GM12891 (cell line): ENCODE measurements around the gene TIGD3.

ENCODE experiments used
- DNase-seq: peaks from one replicate; pipeline ENCODE4 v3.0.0; 2011; ENCODE audit warnings: low spot score; ENCODE audit not compliant: insufficient read length
- FAIRE-seq: peaks from 2 replicates; lab custom pipeline; 2011; peaks lifted over from hg19 to GRCh38; lab: Jason Lieb, UNC
- PAX5 ChIP-seq: IDR thresholded peaks from 2 replicates; pipeline ENCODE4 v1.6.1; 2011; ENCODE audit warnings: low read length, moderate library complexity, mild to moderate bottlenecking; ENCODE audit not compliant: insufficient read depth, severe bottlenecking
- POLR2A ChIP-seq: IDR thresholded peaks from 2 replicates; pipeline ENCODE4 v1.6.1; 2011; ENCODE audit warnings: low read depth, low read length, control low read depth
- POLR2AphosphoS5 ChIP-seq: IDR thresholded peaks from 2 replicates; pipeline ENCODE4 v1.6.1; 2011; ENCODE audit warnings: low read depth, low read length, control low read depth
- POU2F2 ChIP-seq: IDR thresholded peaks from 2 replicates; pipeline ENCODE4 v1.6.1; 2011; ENCODE audit warnings: low read depth, mild to moderate bottlenecking, control low read depth, low read length, moderate library complexity
- SPI1 ChIP-seq: IDR thresholded peaks from 2 replicates; pipeline ENCODE4 v1.6.1; 2011; ENCODE audit warnings: low read depth, low read length, control low read depth
- TAF1 ChIP-seq: IDR thresholded peaks from 2 replicates; pipeline ENCODE4 v1.6.1; 2011; ENCODE audit warnings: low read depth, low read length, control low read depth

TIGD3 gene

GRCh38 chr11:65394125-65394536 lies 39.6 kb downstream of the TIGD3 start:
- DNase-seq (no peak), FAIRE-seq (no peak)
- TF ChIP-seq POU2F2 (no peak), SPI1 (no peak), PAX5 (no peak), POLR2AphosphoS5 (no peak), POLR2A (no peak), TAF1 (no peak)

DNA sequence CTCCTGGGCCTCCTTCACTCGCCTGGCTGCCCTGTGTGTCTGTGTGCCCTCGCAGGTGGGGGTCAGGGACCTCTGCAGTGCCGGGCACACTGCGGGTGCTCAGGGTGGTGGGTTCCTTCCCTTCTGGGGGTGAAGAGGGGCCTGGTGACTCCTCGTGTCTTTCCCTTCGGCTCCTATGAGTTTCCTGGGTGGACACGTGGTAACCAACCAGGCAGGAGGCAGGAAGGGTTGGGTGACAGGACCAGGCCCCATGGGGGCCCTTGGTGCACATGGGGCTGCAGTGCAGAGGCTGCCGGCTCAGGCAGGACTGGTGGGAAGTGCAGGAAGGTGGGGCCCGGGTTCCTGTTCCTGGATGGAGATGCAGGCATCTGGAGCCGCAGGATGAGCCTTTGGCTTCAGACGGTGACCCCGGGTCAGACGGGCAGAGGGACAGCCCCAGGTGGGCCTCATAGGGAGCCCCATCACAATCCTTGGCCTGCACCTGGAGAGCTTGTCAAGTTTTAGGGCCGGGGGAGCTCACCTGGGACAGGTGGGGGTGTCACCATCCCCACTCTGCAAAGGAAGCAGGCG lies 41.5 kb downstream of the TIGD3 start:
- DNase-seq (no peak), FAIRE-seq (no peak)
- no peak for TF ChIP-seq SPI1
- TF ChIP-seq POLR2A = no peak
- TF ChIP-seq PAX5 = no peak
- TF ChIP-seq POLR2AphosphoS5 = no peak
- TF ChIP-seq TAF1 = no peak
- TF ChIP-seq POU2F2 = no peak

- DNase-seq = no peak
- TF ChIP-seq TAF1 = no peak
- TF ChIP-seq POU2F2 = no peak
- TF ChIP-seq POLR2A = no peak
- TF ChIP-seq SPI1 = no peak
- no peak for TF ChIP-seq PAX5
- TF ChIP-seq POLR2AphosphoS5 = no peak
- FAIRE-seq = no peak
Measured at GRCh38 chr11:65396769-65397745, 42.5 kb downstream of the TIGD3 start.

DNA sequence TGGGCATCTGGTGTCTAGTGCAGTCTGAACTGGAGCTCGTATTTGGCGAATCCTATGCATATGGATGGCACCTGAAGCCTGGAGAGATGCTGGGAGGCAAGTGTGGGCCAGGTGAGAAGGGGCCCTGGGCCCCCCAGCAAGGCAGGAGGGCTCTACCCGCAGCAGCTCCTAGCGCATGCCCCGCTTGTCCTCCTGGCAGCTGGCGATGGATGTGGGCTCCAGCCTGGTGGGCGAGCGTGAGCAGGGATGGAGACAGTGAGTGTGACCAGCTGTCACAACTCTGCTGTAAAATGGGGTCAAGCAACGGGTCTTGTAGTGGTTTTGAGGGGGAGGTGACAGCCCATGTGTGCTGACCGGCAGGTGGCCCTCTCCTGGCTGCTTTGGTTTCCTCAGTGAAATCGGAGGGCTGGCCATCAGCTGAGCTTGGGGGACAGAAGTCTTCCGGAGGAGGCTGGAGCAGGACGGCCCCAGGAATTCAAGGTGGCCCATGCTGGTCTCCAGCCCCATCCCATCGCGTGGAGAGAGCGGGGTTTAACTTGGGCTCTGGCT lies 43.9 kb downstream of the TIGD3 start:
- TF ChIP-seq POU2F2 (no peak), POLR2AphosphoS5 (no peak), PAX5 (no peak), POLR2A (no peak), SPI1 (no peak), TAF1 (no peak)
- DNase-seq = no peak
- FAIRE-seq = no peak

GRCh38 chr11:65399249-65399648 lies 44.7 kb downstream of the TIGD3 start:
- no peak for TF ChIP-seq TAF1
- no peak for TF ChIP-seq POLR2AphosphoS5
- no peak for TF ChIP-seq SPI1
- TF ChIP-seq PAX5 = no peak
- no peak for TF ChIP-seq POLR2A
- TF ChIP-seq POU2F2 = no peak
- FAIRE-seq (no peak), DNase-seq (no peak)

DNA sequence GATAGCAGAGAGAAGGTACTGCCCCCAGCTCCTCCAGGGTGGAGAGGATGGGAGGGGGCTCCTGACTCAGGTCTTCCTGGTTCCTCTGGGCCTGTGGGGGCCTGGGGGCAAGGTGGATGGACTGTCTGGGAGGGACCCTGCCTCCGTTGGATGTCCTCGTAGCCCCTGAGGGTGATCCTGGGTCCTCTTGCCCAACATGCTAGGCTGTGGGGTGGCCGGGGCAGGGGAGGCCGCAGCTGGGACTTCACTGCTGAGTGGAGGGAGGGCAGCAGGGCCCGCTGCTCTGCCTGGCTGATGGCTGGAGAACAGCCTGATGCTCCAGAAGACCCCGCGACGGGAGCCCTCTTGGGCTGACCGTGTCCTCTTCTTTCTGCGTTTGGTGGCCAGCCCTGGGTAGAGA lies 45.3 kb downstream of the TIGD3 start:
- TF ChIP-seq TAF1 = no peak
- no peak for TF ChIP-seq POLR2AphosphoS5
- no peak for TF ChIP-seq PAX5
- TF ChIP-seq POU2F2 = no peak
- no peak for TF ChIP-seq POLR2A
- TF ChIP-seq SPI1 = no peak
- FAIRE-seq (no peak), DNase-seq (no peak)

- FAIRE-seq (no peak), DNase-seq (no peak)
- no peak for TF ChIP-seq POLR2A
- TF ChIP-seq POU2F2 = no peak
- no peak for TF ChIP-seq PAX5
- no peak for TF ChIP-seq POLR2AphosphoS5
- no peak for TF ChIP-seq TAF1
- TF ChIP-seq SPI1 = no peak
Measured at GRCh38 chr11:65400307-65401072, 45.9 kb downstream of the TIGD3 start.

- TF ChIP-seq SPI1 = no peak
- no peak for TF ChIP-seq POLR2A
- no peak for TF ChIP-seq POU2F2
- TF ChIP-seq POLR2AphosphoS5 = no peak
- TF ChIP-seq TAF1 = no peak
- no peak for TF ChIP-seq PAX5
- no peak for DNase-seq
- no peak for FAIRE-seq
Measured at GRCh38 chr11:65401073-65401802, 46.7 kb downstream of the TIGD3 start.
